ENCODE results near the gene GCK.

GCK gene

DNA sequence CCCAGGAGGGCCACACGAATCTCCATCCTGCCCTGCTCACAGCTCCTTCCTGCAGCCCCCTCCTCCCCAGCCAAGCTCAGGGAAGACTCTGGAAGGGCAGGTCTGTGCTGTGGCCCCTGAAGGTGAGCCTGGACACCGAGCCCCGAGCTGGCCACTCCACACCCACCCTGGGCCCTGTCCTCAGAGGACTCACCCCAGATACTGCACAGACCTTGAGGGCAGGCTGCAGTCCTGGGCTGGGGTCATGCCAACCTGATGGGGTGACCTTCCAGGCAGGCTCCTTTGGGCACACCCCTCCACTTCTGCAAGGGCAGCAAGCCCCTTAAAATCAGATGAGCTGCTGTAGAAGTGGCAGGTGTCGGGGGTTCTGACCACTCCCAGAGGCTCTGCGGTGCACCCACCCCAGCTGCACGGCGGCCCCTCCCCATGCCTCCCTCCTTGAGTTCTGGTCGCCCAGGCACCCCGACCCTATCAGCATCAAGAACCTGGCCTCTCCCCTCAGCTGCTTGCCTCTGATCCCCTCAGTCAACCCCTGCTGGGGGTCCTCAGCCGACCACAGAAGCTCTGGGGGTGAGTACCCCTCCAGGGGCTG is 35.8 kb upstream of the GCK start:
- Histone ChIP-seq H3K27me3 (no peaks in the 10 kb centered on the region), H3K4me1 (no peaks in the 10 kb centered on the region; the same call in 1 of the 2 replicates), H3K9me3 (no peaks in the 10 kb centered on the region), H3K4me3 (ENCODE audit: low read depth, low read length) (no peak overlapping the region), H3K36me3 (no peaks in the 10 kb centered on the region)
- DNase-seq, result no peak
- TF ChIP-seq, protein P1, sequence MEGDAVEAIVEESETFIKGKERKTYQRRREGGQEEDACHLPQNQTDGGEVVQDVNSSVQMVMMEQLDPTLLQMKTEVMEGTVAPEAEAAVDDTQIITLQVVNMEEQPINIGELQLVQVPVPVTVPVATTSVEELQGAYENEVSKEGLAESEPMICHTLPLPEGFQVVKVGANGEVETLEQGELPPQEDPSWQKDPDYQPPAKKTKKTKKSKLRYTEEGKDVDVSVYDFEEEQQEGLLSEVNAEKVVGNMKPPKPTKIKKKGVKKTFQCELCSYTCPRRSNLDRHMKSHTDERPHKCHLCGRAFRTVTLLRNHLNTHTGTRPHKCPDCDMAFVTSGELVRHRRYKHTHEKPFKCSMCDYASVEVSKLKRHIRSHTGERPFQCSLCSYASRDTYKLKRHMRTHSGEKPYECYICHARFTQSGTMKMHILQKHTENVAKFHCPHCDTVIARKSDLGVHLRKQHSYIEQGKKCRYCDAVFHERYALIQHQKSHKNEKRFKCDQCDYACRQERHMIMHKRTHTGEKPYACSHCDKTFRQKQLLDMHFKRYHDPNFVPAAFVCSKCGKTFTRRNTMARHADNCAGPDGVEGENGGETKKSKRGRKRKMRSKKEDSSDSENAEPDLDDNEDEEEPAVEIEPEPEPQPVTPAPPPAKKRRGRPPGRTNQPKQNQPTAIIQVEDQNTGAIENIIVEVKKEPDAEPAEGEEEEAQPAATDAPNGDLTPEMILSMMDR (IDR thresholded peaks at IDR 0.05; ENCODE audit: low read depth, low read length), result no peak

DNA sequence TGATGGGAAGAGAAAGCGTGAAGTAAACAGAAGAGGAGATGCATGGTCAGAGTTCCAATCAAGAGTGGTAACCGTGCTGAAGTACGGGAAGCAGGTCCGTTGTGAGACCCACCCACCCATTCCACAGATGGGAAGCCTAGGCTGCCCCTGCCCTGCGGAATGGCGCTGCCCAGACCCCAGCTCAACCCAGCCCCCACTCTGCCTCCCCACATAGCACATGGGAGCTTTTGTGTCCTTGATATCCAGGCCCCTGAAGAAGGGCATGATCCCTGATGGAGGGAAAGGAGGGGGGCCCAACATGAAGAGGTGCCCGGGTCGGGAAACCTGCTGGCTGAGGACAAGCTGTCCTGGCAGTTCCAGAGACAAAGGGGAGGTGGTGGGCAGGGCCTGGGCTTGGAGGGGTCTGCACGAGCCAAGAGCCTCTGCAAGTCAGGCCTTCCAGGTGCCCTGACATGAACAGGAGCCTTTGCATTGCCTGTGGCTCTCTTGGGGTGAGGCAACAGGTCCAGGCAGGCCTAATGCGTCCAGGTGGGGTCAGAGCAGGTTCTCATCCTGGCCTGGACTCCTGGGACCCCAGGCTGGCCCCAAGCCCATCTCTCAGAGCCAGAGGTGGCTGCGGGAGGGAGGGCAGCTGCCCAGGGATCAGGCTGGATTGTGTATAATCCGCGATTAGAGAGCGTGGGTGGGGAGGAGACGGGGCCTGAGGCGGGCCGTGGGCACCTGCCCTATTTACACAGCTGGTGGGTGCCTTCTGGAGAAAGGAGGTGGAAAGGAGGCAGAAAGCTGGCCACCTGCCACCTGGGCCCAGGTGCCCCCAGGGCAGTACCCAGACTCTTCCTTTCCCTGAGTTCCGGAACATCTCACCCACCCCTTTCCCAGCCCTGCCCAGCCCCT is 35.1 kb upstream of the GCK start:
- Histone ChIP-seq H3K27me3 (no peaks in the 10 kb centered on the region), H3K9me3 (no peaks in the 10 kb centered on the region), H3K4me1 (no peaks in the 10 kb centered on the region; the same call in 1 of the 2 replicates), H3K36me3 (no peaks in the 10 kb centered on the region), H3K4me3 (ENCODE audit: low read depth, low read length) (no peak overlapping the region)
- TF ChIP-seq, protein P1 (IDR thresholded peaks at IDR 0.05; ENCODE audit: low read depth, low read length), result no peak
- DNase-seq, result no peak

DNA sequence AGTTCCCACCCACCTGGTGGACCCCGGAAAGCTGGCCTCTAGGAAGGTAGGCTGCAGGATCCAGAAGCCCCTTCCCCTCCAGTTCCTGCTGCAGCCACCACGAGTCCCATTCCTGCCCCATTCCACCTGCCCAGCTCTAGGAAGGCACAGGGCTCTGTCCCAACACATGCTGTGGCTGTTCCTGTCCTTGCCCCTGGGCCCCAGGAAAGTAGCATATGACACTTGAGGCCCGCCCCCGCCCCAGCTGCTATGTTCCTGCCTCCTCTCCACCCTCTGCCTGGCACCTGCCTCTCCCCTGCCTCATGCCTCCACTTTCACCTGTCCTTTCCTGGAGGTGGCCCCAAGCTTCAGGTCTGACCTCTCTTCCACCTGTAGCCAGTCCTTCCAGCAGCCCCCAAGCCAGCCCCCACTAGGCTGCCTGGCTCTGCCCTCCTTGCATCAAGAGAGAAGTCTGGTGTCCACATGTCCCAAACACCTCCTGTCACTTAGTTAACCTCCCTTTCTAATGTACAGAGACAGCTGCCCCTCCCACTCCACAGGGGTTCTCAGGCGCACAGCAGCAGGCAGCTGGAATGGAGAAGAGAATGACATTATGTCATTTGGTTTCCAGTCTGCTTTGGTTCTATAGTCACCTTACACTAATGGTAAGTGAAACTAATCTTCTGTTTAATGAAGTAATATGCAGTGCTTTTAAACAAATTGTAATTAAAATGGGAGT is 34.3 kb upstream of the GCK start:
- DNase-seq, result no peak
- Histone ChIP-seq H3K27me3 (no peaks in the 10 kb centered on the region), H3K36me3 (no peaks in the 10 kb centered on the region), H3K4me3 (ENCODE audit: low read depth, low read length) (no peak overlapping the region), H3K4me1 (no peaks in the 10 kb centered on the region; the same call in 1 of the 2 replicates), H3K9me3 (no peaks in the 10 kb centered on the region)
- TF ChIP-seq, protein P1 (IDR thresholded peaks at IDR 0.05; ENCODE audit: low read depth, low read length), result no peak

DNA sequence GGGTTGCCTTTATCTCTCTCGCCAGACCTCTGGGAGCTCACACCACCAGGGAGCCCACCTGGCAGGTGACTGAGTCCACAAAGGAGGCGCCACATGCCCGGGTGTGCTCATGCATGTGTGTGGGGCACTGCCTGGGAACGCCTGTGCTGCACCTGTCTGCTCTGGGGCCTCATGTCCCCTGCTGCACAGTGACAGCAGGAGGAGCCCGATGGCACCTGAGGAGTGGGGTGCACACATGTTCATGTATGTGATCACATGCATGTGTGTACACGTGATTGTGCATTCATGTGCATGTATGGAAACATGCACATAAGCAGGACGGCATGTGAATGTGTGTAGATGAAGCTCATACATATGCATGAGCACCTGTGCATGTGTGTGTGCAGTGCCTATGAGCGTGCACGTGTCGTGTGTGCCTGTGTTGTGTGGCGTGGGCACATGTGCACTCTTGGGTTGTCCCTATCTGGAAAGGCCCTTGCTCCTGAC is 33.6 kb upstream of the GCK start:
- Histone ChIP-seq H3K9me3 (no peaks in the 10 kb centered on the region), H3K36me3 (no peaks in the 10 kb centered on the region), H3K4me1 (no peaks in the 10 kb centered on the region; the same call in 1 of the 2 replicates), H3K4me3 (ENCODE audit: low read depth, low read length) (no peak overlapping the region), H3K27me3 (no peaks in the 10 kb centered on the region)
- no peak for DNase-seq
- TF ChIP-seq, protein P1 (IDR thresholded peaks at IDR 0.05; ENCODE audit: low read depth, low read length), result no peak

DNA sequence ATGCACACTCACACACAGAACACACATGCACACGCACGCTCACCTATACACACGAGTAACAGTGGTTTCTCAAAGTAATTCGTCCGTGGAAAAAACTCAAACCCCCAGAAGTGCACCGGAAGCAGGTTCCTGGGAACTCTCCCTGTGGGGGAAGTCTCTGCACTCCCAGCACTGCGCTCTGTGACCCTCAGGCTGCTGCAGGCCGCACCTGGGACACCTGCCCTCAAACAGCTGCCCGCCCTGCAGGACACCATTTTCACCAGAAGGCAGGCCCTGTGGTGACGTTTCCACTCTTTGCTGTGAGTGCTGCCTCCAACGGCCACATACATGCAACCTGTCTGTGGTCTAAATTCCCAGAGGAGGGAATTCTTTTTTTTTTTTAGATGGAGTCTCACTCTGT is 32.8 kb upstream of the GCK start:
- no peaks in the 10 kb centered on the region for H3K36me3 ChIP-seq
- no peaks in the 10 kb centered on the region; the same call in 1 of the 2 replicates for H3K4me1 ChIP-seq
- H3K4me3 ChIP-seq (ENCODE audit: low read depth, low read length), result no peak overlapping the region
- no peaks in the 10 kb centered on the region for H3K27me3 ChIP-seq
- no peaks in the 10 kb centered on the region for H3K9me3 ChIP-seq
- no peak for DNase-seq
- TF ChIP-seq, protein P1 (IDR thresholded peaks at IDR 0.05; ENCODE audit: low read depth, low read length), result no peak

All from BE2C (cell line).